Hepatocyte (in vitro differentiated cells): Measurements from ENCODE around the gene POC1B. TPM values are rescaled to one million over a fixed set of nuclear protein-coding genes. Genes with fewer than 3 reads are reported as not detected.

ENCODE experiments used
- DNase-seq: peaks from one replicate; pipeline ENCODE4 v3.0.0-alpha.2; 2016; ENCODE audit warnings: low spot score
- H2AFZ ChIP-seq: fragments of 200-600 bp; sonication (generic); 2 replicates; pipeline ENCODE4 v1.6.0; 2016; ENCODE audit warnings: antibody characterized with exemption, mild to moderate bottlenecking
- H3K27ac ChIP-seq: fragments of 200-600 bp; sonication (generic); 2 replicates; pipeline ENCODE4 v1.5.1; 2016; ENCODE audit warnings: mild to moderate bottlenecking
- H3K27me3 ChIP-seq: fragments of 200-600 bp; sonication (generic); 2 replicates; pipeline ENCODE4 v1.6.1; 2016
- H3K36me3 ChIP-seq: fragments of 200-600 bp; sonication (generic); replicated peaks from 2 replicates; pipeline ENCODE4 v1.5.1; 2016; ENCODE audit warnings: low read depth; ENCODE audit not compliant: insufficient read depth
- H3K4me1 ChIP-seq: fragments of 200-600 bp; sonication (generic); 2 replicates; pipeline ENCODE4 v1.5.1; 2016; ENCODE audit warnings: mild to moderate bottlenecking, moderate library complexity; ENCODE audit not compliant: insufficient read depth
- H3K4me2 ChIP-seq: fragments of 200-600 bp; sonication (generic); 2 replicates; pipeline ENCODE4 v1.6.0; 2016
- H3K4me3 ChIP-seq: fragments of 200-600 bp; sonication (generic); 2 replicates; pipeline ENCODE4 v1.5.1; 2016; ENCODE audit warnings: mild to moderate bottlenecking
- H3K79me2 ChIP-seq: fragments of 200-600 bp; sonication (generic); 2 replicates; pipeline ENCODE4 v1.6.0; 2017; ENCODE audit warnings: mild to moderate bottlenecking
- H3K9me2 ChIP-seq: fragments of 200-600 bp; sonication (generic); replicated peaks from 2 replicates; pipeline ENCODE4 v1.6.0; 2017; ENCODE audit warnings: mild to moderate bottlenecking; ENCODE audit not compliant: insufficient read depth
- H3K9me3 ChIP-seq: fragments of 200-600 bp; sonication (generic); 2 replicates; pipeline ENCODE4 v1.5.1; 2016; ENCODE audit warnings: low read depth, mild to moderate bottlenecking
- H4K20me1 ChIP-seq: fragments of 200-600 bp; sonication (generic); 2 replicates; pipeline ENCODE4 v1.6.0; 2016; ENCODE audit warnings: mild to moderate bottlenecking; ENCODE audit not compliant: insufficient read depth, poor library complexity, severe bottlenecking
- EZH2 ChIP-seq: fragments of 200-600 bp; sonication (generic); IDR thresholded peaks from 2 replicates; pipeline ENCODE4 v1.6.1; 2016; ENCODE audit warnings: antibody characterized with exemption, mild to moderate bottlenecking, borderline replicate concordance
- EZH2phosphoT487 ChIP-seq: fragments of 200-600 bp; sonication (generic); IDR thresholded peaks from one replicate; pipeline ENCODE4 v1.6.1; 2018; ENCODE audit warnings: antibody characterized with exemption, mild to moderate bottlenecking, low read depth, moderate library complexity; ENCODE audit not compliant: unreplicated experiment, severe bottlenecking
- WGBS: methylation state at CpG from one replicate; pipeline ENCODE4 v1.1.6; 2016; ENCODE audit warnings: low lambda C conversion rate; ENCODE audit errors: missing lambda C conversion rate; 5-methylcytosine and 5-hydroxymethylcytosine counted together
- polyA plus RNA-seq: library from polyadenylated mRNA; unstranded; fragments of >200 nt; fragmentation: Nextera tagmentation; extraction: Ambion mirVana; gene quantifications from 2 replicates; pipeline ENCODE4 v1.2.1, GENCODE V29; 2016
- total RNA-seq: library from RNA; depleted of rRNA; stranded (reverse); fragments of >200 nt; gene quantifications from 2 replicates; pipeline ENCODE4 v1.2.3, GENCODE V29; 2014
- TF ChIP-seq, protein P1 (sequence below): fragments of 200-600 bp; sonication (generic); IDR thresholded peaks from 2 replicates; pipeline ENCODE4 v1.5.1; 2016; ENCODE audit warnings: antibody characterized with exemption, mild to moderate bottlenecking; ENCODE audit not compliant: poor library complexity

The POC1B gene
- total and polyA plus RNA-seq, 2 experiments from 2014 or later, result 11.6 to 18.9 TPM

DNA sequence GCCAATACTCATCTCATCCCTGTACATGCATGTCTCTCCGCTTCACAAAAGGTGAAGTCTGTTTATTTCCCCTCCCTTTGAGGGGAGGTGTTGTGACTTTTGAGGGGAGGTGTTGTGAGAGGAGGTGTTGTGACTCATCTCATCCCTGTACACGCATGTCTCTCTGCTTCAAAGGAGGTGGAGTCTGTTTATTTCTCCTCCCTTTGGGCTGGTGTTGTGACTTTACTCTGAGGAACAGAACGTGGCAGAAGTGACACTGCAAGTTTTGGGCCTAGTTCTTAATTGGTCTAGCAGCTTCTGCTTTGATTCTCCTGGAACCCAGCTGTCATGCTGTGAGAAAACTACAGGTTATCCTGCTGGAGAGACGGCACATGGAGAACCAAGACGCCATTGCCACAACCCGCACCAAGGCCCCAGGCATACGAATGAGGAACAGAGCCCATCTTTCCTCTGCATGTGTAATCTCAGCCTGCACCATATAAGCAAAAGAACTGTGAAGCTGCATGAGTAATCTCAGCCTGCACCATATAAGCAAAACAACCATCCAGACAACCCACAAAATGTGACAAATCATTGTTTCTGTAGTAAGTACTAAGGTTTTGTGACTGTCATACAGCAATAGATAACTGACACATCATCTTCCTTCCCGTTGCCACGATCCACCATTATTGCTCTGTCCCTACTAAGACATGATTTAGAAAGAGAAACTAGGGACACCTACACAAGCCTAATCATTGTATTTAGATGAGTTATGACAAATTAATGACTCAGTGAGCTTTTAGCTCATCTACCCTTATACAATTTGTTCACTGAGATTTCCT lies 31.2 kb downstream of the POC1B start:
- TF ChIP-seq, protein P1, sequence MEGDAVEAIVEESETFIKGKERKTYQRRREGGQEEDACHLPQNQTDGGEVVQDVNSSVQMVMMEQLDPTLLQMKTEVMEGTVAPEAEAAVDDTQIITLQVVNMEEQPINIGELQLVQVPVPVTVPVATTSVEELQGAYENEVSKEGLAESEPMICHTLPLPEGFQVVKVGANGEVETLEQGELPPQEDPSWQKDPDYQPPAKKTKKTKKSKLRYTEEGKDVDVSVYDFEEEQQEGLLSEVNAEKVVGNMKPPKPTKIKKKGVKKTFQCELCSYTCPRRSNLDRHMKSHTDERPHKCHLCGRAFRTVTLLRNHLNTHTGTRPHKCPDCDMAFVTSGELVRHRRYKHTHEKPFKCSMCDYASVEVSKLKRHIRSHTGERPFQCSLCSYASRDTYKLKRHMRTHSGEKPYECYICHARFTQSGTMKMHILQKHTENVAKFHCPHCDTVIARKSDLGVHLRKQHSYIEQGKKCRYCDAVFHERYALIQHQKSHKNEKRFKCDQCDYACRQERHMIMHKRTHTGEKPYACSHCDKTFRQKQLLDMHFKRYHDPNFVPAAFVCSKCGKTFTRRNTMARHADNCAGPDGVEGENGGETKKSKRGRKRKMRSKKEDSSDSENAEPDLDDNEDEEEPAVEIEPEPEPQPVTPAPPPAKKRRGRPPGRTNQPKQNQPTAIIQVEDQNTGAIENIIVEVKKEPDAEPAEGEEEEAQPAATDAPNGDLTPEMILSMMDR, result no peak
- TF ChIP-seq EZH2phosphoT487, result no peak
- Histone ChIP-seq H4K20me1 (no peaks in the 10 kb centered on the region), H3K27me3 (no peaks in the 10 kb centered on the region), H3K4me2 (no peak overlapping the region), H3K36me3 (no peaks in the 10 kb centered on the region), H2AFZ (no peak overlapping the region), H3K79me2 (no peaks in the 10 kb centered on the region), H3K9me2 (no peaks in the 10 kb centered on the region), H3K9me3 (no peaks in the 10 kb centered on the region), H3K4me3 (no peak overlapping the region), H3K27ac (no peak overlapping the region), H3K4me1 (peaks cover 5% of the 10 kb centered on the region)
- no peak for DNase-seq
- WGBS, result 94% methylated on average over 9 of the region's 9 CpGs

DNA sequence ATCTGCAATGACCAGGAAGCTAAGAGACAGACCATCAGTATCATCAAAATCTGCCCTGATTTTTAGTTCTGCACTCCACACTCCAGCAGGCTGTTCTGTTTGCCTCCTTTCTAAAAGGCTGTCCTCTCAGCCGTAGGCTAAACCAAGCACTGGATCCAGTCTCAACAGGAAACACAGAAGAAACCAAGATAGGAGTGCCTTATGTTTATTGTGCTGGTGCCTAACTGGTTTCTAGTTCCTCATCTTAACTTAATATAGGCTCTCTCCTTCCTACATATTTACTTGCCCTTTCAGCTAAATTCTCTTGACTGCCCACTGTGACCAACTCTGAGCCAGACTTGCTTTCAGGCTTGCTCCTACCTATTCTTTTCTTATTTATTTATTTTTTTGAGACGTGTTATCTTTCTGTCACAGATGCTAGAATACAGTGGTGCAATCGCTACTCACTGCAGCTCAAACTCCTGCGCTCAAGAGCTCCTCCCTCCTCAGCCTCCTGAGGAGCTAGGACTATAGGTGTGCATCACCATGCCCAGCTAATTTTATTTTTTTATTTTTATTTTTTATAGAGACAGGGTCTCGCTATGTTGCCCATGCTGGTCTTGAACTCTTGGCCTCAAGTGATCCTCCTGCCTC lies 32.1 kb downstream of the POC1B start:
- TF ChIP-seq, protein P1, result no peak
- TF ChIP-seq EZH2phosphoT487, result no peak
- no peak for TF ChIP-seq EZH2
- no peak for DNase-seq
- H4K20me1 ChIP-seq, result no peaks in the 10 kb centered on the region
- no peak overlapping the region for H3K4me2 ChIP-seq
- H2AFZ ChIP-seq, result no peak overlapping the region
- no peaks in the 10 kb centered on the region for H3K27me3 ChIP-seq
- no peaks in the 10 kb centered on the region for H3K9me3 ChIP-seq
- no peaks in the 10 kb centered on the region for H3K36me3 ChIP-seq
- peak overlapping the region; percentile 13 for H3K27ac ChIP-seq
- no peak overlapping the region for H3K4me3 ChIP-seq
- WGBS, result 98% methylated on average over 5 of the region's 5 CpGs
- no peaks in the 10 kb centered on the region for H3K79me2 ChIP-seq
- H3K9me2 ChIP-seq, result no peaks in the 10 kb centered on the region
- H3K4me1 ChIP-seq, result peaks cover 5% of the 10 kb centered on the region

DNA sequence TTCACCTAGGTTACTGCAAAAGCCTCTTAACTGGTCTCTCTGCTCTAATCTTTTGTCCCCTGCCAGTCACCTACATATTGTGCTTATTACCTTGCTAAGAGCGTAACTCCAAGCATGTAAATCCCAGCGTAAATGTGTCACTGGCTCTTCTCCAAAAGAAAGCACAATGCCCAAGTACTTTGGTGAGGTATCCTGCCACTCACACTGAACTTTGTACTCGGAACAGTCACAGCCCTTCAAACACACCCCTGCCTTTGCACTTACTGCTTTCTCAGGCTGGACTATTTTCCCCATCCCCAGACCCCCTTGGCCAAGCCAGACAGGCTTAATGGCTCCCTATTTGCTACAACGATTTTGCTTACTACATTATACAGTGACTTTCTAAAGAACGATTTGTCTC lies 33.0 kb downstream of the POC1B start:
- Histone ChIP-seq H3K79me2 (no peaks in the 10 kb centered on the region), H3K9me2 (no peaks in the 10 kb centered on the region), H3K9me3 (no peaks in the 10 kb centered on the region), H4K20me1 (no peaks in the 10 kb centered on the region), H3K36me3 (no peaks in the 10 kb centered on the region), H2AFZ (no peak overlapping the region), H3K4me1 (peaks cover 5% of the 10 kb centered on the region), H3K4me3 (no peak overlapping the region), H3K27me3 (no peaks in the 10 kb centered on the region), H3K4me2 (peak overlapping the region; percentile 45), H3K27ac (peak overlapping the region; percentile 52)
- TF ChIP-seq EZH2phosphoT487 (no peak), EZH2 (no peak)
- TF ChIP-seq, protein P1, result no peak
- DNase-seq, result peak; percentile 41
- WGBS, result 58% methylated on average over 5 of the region's 5 CpGs
